Activated naive CD4-positive, alpha-beta T cell treated with anti-CD3 and anti-CD28 coated beads, Interleukin-2, amount 50 U/mL, for 72 hours (primary cell): ENCODE results near the gene SEMA3B. TPM values are rescaled to one million over a fixed set of nuclear protein-coding genes. Genes with fewer than 3 reads are reported as not detected.
A peak's percentile ranks its signal among the peaks of the same experiment; 100 is the strongest.

Experiments used
- ATAC-seq, 2 donors: fragments of 150-1000 bp; cut with Tn5 transposase; 2 replicates each; pipeline ENCODE4 v1.10.0; 2021; ENCODE audit warnings: mild to moderate bottlenecking in 2 of 2, moderate library complexity in 2 of 2
- DNase-seq, 2 donors: peaks; one replicate each; pipeline ENCODE4 v3.0.0; 2021 to 2022; ENCODE audit warnings: low spot score in 2 of 2
- H3K27ac Mint-ChIP-seq, 2 donors: one replicate each; pipeline ENCODE4 v1.8.0; 2022; ENCODE audit warnings: mild to moderate bottlenecking in 2 of 2, mixed read lengths in 2 of 2
- H3K36me3 Mint-ChIP-seq, 2 donors: one replicate each; pipeline ENCODE4 v1.8.0; 2022; ENCODE audit warnings: mixed read lengths in 2 of 2
- H3K9me3 Mint-ChIP-seq, 2 donors: one replicate each; pipeline ENCODE4 v1.8.0; 2022; ENCODE audit warnings: mixed read lengths in 2 of 2
- total RNA-seq, 2 donors: library from RNA; stranded (reverse); gene quantifications; one replicate each; pipeline ENCODE4 v1.2.3, GENCODE V29; 2022

SEMA3B gene
- total RNA-seq, 2 donors from 2014 or later: 0.77 to 4.1 TPM

- Mint-ChIP-seq H3K36me3 (peaks cover 9 to 13% of the 10 kb centered on the region in 2 donors), H3K27ac (peak within 1 kb of the TSS; percentile 94 to 97), H3K9me3 (no peaks in the 10 kb centered on the region)
- peak; percentile 91 to 93 for DNase-seq
- ATAC-seq: peak; percentile 96 to 99
Measured at GRCh38 chr3:50292159-50293078, 23.5 kb downstream of the SEMA3B start, which contains the start of gene IFRD2. Gene IFRD2, minus strand, starts transcription at chr3:50292429. Its CDS starts 155 bp downstream, at chr3:50292274.

GRCh38 chr3:50293079-50293801, 24.3 kb downstream of the SEMA3B start:
- no peak for DNase-seq
- peaks cover 9 to 13% of the 10 kb centered on the region in 2 donors for H3K36me3 Mint-ChIP-seq
- no peaks in the 10 kb centered on the region for H3K9me3 Mint-ChIP-seq
- no peak for ATAC-seq
- H3K27ac Mint-ChIP-seq: peak overlapping the region; percentile 94 to 97

GRCh38 chr3:50294089-50294488, 25.1 kb downstream of the SEMA3B start:
- peaks cover 9 to 16% of the 10 kb centered on the region in 2 donors for H3K36me3 Mint-ChIP-seq
- DNase-seq (no peak), ATAC-seq (no peak)
- no peaks in the 10 kb centered on the region for H3K9me3 Mint-ChIP-seq
- H3K27ac Mint-ChIP-seq: no peak overlapping the region

DNA sequence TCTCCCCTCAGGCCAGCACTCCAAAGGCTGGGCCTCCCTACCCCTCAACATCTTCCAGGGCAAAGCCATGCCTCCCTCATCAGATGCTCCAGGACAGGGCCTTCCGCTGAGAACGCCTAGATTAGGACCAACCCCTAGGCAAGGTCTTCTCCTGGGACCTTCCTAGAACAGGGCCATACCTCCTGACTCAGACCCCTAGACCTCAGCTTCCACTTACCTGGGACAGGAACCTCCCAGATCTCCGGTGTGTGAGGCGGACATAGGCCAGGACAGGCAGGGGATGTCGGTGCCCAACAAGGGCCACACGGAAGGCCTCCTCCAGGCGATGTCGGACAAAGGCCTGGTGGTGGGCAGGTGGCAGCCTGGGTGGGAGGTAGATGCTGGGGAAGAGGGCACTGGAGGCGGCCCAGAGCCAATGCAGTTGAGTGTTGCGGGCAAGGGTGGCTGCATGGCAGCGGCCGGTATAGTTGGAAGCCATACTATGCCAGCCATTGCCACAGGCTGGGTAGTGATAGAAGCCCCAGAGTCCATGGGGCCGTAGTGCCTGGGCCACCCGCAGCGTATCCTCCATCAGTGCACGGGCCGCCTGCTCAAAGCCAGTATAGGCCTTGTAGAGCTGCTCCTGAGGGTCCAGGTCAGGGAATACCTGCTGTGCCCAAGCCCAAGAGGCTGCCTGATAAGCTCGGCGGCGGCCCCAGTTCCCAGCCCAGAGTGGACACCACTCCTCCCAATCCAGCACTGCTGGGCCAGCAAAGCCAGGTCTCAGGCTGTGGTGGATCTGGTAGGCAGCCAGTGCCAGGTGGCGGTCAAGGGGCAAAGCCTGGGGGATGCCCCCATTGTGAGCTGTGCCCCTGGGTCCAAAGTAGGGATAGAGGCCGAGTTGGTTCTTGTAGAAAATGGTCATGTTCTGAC, 25.8 kb downstream of the SEMA3B start:
- DNase-seq: no peak
- Mint-ChIP-seq H3K9me3 (no peaks in the 10 kb centered on the region), H3K27ac (no peak overlapping the region)

GRCh38 chr3:50295553-50296431, 26.8 kb downstream of the SEMA3B start:
- no peak for DNase-seq
- peak overlapping the region in 1 of 2 donors; percentile 31 for H3K27ac Mint-ChIP-seq
- peaks cover 9 to 17% of the 10 kb centered on the region in 2 donors for H3K36me3 Mint-ChIP-seq
- no peak for ATAC-seq
- no peaks in the 10 kb centered on the region for H3K9me3 Mint-ChIP-seq

More for the DNA sequence above, 25.8 kb downstream of the SEMA3B start:
- no peak for ATAC-seq
- peaks cover 9 to 17% of the 10 kb centered on the region in 2 donors for H3K36me3 Mint-ChIP-seq

GRCh38 chr3:50296721-50297383, 27.9 kb downstream of the SEMA3B start:
- ATAC-seq (no peak), DNase-seq (no peak)
- Mint-ChIP-seq H3K9me3 (no peaks in the 10 kb centered on the region), H3K36me3 (peaks cover 0 to 9% of the 10 kb centered on the region in 2 donors), H3K27ac (peak overlapping the region in 1 of 2 donors; percentile 60)

DNA sequence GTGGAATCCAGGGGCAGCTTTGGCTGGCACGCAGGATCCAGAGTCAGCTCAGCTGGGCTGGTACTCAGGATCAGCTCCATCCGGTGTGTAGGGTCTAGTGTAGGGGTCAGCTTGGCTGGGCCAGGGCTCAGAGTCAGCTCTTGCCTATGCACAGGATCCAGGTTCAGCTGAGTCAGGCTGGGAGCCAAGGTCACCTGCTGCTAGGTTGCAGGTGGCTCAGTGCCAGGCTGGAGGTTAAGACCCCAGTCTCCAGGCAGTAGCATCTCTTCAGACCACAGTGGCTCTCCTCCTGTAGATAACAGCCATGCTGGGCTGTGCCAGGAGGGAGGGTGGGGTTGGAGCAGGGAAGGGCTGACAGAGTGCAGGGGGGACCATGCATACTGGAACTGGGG, 28.4 kb downstream of the SEMA3B start:
- Mint-ChIP-seq H3K36me3 (peaks cover 0 to 8% of the 10 kb centered on the region in 2 donors), H3K9me3 (no peaks in the 10 kb centered on the region), H3K27ac (no peak overlapping the region)
- ATAC-seq (no peak), DNase-seq (no peak)

DNA sequence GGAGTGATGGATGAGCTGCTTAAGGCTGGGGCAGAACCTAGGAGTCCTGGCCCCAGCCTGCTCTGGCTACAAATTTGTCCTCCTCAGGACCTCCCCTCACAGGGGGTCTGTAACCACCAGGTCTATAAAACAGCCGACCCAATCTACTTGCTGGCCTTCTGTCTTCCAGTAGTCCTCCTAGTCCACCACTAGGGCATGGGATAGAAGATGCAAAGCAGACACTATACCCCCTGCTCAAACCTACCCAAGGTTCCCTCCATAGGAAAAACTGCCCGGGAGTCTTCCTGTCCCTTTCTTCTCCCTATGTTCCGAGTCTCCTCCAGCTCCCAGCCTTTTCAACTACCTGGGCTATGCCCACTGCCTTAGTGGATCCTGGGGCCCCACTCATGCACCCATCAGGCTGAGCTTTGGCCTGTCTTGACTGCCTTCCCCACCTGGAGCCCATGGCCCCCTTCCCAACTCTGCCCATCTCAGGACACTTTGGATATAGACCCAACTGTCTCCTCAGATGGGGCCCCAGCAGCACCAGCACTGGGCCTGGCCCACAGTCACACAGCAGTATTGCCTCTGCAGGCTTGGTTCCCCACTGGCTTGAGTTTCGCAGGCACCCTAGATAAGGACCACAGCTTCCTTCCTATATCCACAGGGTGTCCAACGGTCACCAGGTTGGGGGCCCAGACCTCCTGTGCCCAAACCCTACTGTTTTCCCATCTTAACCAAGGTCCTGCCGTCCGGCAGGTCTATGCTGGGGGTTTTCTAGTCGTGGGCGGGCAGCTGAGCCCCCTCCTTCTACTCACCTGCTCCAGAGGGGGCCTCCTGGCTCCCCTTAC, 29.2 kb downstream of the SEMA3B start:
- peaks cover 0 to 4% of the 10 kb centered on the region in 2 donors for H3K36me3 Mint-ChIP-seq
- DNase-seq: no peak
- H3K9me3 Mint-ChIP-seq: no peaks in the 10 kb centered on the region

DNA sequence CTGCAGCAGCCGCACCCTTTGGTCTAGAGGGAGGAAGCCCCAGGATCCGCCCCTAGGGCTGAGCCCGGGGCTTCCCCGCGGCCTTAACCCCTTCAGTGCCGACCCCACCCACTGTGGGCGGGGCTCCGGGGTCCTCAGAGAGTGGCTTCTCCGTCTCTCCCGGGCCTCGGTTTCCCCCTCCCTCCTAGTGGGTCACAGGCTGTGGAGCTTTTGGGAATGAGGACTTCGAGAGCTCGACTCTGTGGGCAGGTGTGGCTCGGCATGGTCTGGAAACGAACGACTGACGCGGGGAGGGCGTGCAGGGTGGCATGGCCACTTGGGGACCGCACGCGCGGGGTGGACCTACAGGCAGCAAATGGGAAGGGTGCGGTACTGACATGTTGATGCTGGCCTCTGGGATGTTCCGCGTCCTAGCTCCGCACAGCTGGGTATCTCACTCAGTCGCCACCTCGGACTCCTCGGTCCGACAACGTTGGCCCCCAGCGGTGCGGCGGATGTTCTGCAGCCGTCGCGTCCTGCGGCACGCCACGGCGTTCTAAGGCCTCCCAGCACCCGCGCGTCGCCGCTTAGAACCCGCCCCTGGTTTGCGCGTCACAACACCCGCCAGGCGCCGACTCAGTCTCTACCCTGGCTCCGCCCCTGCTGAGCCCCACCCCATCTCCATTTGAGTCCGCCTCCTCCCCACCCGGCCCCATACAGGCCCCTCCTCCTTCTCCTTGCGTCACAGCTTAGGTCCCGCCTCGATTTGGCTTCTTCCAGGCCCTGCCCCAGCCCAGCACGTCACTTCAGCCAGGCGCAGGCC, 30.1 kb downstream of the SEMA3B start, which contains the start of the genes HYAL3 and NAA80:
HYAL3 (minus strand) TSS at position 570 of the 802 bp plus-strand sequence. CDS start 3,803 bp downstream, outside the sequence.
NAA80 (minus strand) TSS at position 570 of the 802 bp plus-strand sequence. CDS start 1,942 bp downstream, outside the sequence.
- ATAC-seq (peak; percentile 83 to 90), DNase-seq (peak; percentile 98 to 99)
- Mint-ChIP-seq H3K27ac (peak within 1 kb of the TSS; percentile 89 to 99), H3K36me3 (peaks cover 0 to 4% of the 10 kb centered on the region in 2 donors), H3K9me3 (no peaks in the 10 kb centered on the region)

More for the DNA sequence above, 29.2 kb downstream of the SEMA3B start:
- H3K27ac Mint-ChIP-seq: peak overlapping the region; percentile 44 to 89
- ATAC-seq: no peak

DNA sequence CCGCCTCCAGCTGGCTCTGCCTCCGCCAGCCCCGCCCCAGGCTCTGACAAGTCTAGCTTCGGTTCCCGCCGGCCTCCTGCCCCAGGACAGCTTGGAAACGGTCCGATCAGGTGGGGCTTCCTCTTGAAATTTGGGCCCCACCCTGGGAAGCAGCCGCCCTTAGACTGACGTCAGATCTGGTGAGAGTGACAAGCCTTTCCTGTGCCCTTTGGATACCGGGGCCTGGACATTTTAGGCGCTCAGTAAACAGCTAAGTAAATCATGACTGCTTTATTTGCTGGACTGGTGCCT, 30.6 kb downstream of the SEMA3B start:
- no peak for ATAC-seq
- DNase-seq: no peak
- Mint-ChIP-seq H3K9me3 (no peaks in the 10 kb centered on the region), H3K27ac (peak overlapping the region; percentile 89), H3K36me3 (peaks cover 0 to 4% of the 10 kb centered on the region in 2 donors)

- Mint-ChIP-seq H3K36me3 (peaks cover 0 to 4% of the 10 kb centered on the region in 2 donors), H3K9me3 (no peaks in the 10 kb centered on the region), H3K27ac (peak overlapping the region; percentile 89)
- ATAC-seq (peak in 1 of 2 donors; percentile 52), DNase-seq (no peak)
Measured at GRCh38 chr3:50299929-50300680, 31.2 kb downstream of the SEMA3B start.

DNA sequence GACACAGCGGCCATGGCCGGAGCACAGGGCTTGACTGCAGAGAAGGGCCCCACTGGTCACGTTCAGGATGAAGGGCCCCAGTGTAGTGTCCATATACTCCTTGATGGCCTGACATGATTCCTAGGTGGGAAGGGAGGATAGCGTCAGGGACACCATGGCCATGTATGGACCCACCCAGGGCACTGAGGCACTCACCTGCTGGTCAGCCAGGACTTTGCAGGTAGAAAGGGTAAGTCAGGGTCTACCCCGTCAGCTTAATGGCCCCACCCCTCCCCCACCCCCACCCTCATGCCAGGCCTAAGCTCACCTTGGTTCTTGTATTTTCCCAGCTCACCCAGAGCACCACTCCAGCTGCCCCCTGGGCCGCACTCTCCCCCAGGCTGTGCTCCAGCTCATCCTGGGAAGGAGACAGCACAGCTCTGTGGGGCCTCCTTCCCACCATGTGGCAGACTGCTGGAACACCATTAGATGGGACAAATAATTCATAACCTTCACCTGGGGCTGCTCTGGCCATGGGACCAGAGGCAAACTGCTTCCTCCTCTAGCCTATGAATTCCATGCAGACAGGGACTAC, 31.8 kb downstream of the SEMA3B start:
- no peaks in the 10 kb centered on the region for H3K9me3 Mint-ChIP-seq
- peak overlapping the region in 1 of 2 donors; percentile 89 for H3K27ac Mint-ChIP-seq
- DNase-seq (no peak), ATAC-seq (no peak)
- peaks cover 0 to 4% of the 10 kb centered on the region in 2 donors for H3K36me3 Mint-ChIP-seq
